CD4-positive, alpha-beta T cell treated with Interleukin-6 for 4 hours (primary cell): Measurements from ENCODE around the gene PAK2.
"Not testable (repeated sequence)": the region's sequence is repeated elsewhere in the genome, so short reads cannot be mapped to it uniquely, and the experiment has no call there.

ENCODE experiments used
- DNase-seq: peaks from one replicate; pipeline ENCODE4 v3.0.0-alpha.2; 2020; ENCODE audit warnings: mixed read lengths

PAK2 gene

DNA sequence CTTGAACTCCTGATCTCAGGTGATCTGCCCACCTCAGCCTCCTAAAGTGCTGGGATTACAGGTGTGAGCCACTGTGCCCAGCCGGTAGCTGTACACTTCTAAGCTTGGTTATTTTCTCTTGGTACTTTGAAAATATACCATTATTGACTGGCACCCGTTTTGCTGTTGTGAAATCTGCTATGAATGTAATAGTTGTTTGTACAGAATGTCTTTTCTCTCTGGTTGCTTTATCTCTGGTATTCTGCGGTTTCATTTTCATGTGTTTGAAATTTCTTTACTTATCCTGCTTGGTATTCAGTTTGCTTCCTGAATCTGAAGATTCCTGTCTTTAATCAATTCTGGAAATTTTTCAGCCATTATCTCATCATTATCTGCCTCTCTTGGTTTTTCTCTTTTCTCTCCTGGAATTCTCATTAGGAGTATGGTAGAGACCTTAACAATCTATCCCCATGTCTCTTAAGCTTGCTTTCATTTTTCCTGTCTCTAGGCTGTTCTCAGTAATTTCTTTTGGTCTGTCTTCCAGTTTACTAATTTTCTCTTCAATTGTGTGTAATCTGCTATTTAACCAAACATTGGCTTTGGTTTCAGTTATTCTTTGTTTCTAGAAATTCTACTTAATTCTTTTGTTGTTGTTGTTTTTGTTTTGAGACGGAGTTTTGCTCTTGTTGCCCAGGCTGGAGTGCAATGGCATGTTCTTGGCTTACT lies 2.8 kb upstream of the PAK2 start:
- no peak for DNase-seq

DNA sequence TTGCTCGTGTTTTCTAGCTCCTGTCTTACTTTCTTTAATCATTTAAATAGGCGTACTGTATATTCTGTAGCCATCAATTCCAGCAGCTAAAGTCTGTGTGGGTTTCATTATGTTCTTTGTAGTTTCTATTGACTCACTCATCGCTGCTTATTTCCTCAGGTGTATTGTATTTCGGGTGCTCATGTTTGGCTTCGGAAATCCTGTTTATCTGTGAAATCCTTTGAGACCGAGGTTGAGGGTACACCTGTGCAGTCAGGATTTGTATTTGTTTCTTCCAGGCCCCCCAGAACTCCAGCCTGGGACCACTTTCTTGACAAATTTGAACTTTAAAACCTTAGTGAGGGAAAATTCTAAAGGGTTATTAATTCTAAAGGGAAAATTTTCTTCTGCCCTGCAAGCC lies 2.0 kb upstream of the PAK2 start:
- no peak for DNase-seq

- peak; percentile 43 for DNase-seq
These were observed 1.0 kb downstream of the PAK2 start for GRCh38 chr3:196740481-196741248.

DNA sequence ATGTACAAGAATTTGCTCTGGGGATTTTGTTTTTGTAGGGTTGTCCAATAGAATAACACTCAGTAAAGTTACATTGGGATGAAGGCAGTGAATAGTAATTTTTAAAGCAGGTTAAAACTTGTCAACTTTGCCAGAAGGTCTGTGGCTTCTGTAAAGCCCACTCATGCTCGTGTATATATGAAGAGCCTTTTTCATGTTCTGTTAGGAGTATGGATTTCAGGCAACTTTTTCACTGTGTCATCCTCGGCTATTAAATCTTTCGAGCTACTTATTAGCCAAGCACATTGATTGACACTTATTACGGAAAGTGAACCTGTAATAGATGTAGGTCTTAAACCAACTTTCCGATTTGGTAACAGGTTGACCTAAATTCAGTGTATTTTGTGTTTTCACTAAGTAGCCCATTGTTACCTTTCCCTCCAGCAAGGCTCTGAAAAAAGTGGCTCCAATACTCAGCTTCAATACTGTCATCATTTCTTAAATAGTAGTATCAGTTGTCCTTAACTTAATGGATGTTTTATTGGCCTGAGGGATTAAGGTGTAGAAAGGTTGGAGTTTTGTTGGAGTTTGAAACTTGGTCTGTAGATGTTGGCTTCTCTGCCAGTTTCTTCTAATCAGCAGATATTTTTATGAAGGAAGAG lies 1.7 kb downstream of the PAK2 start:
- DNase-seq, result no peak

- DNase-seq, result not testable (repeated sequence)
These were observed 3.9 kb downstream of the PAK2 start for GRCh38 chr3:196743569-196743968.

GRCh38 chr3:196749125-196749524 lies 9.5 kb downstream of the PAK2 start:
- DNase-seq, result no peak

DNA sequence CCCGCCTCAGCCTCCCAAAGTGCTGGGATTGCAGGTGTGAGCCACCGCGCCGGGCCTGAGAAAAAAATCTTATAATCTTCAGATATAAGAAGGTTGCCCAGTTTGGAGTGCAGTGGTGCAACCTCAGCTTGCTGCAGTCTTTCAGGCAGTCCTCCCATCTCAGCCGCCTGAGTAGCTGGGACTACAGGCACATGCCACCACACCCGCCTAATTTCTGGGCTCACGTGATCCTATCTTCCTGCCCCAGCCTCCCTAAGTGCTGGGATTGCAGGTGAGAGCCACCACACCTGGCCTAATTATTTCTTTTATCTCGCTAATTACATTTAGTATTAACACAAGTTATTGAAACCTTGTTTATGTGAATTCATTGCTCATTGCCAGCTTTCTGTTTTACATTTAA lies 13.5 kb downstream of the PAK2 start:
- no peak for DNase-seq

GRCh38 chr3:196754091-196754981 lies 14.7 kb downstream of the PAK2 start:
- no peak for DNase-seq

DNA sequence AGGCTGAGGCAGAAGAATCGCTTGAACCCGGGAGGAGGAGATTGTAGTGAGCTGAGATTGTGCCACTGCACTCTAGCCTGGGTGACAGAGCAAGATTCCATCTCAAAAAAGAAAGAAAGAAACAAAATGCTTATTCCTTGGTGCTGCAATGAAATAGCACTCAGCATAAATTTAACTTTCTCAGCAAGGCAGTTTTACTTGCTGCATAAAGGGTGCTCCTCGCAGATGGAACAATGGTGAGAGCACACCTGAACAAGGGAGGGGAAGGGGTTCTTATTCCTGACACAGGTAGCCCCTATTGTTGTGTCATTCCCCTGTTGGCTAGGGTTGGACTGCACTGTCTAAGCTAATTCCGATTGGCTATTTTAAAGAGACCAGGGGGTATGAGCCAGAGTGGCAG lies 17.1 kb downstream of the PAK2 start:
- no peak for DNase-seq

DNA sequence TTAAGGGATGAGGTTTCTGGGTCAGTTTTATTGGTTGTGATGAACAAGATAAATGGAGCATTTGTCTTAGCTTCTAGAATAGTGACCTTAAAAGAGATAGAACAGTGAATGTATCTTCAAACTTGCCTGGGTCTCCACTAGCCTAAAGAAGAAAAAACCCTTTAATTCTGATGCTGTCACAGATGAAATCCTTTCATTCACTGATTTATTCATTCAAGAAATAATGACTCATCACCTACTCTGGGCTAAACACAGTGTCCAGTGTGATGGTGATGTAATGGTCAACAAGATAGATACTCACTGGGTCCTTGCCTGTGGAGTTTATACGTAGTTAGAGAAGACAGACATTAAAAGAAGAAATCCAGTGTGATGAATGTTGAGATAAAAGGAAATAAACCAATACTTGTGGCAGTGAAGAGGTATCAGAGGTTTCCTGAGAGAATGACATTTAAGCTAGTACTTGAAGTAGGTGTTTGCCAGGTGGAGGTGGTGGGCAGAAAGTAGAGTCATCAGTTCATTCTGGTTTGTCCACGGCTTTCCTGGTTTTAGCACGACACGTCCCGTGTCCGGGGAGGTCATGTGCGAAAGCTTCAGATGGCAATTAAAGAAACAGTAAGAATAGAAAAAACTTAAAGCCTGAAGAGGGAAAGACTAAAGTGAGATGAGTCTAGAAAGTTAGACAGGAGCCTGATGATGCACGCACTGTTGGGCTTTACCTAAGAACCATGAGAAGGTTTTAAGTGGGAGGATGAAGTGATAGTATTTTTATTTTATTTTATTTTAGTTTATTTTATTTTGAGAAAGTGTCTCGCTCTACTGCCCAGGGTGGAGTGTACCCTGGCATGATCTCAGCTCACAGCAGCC lies 18.5 kb downstream of the PAK2 start:
- DNase-seq, result no peak

- DNase-seq, result no peak
These were observed 23.5 kb downstream of the PAK2 start for GRCh38 chr3:196763179-196763578.

DNA sequence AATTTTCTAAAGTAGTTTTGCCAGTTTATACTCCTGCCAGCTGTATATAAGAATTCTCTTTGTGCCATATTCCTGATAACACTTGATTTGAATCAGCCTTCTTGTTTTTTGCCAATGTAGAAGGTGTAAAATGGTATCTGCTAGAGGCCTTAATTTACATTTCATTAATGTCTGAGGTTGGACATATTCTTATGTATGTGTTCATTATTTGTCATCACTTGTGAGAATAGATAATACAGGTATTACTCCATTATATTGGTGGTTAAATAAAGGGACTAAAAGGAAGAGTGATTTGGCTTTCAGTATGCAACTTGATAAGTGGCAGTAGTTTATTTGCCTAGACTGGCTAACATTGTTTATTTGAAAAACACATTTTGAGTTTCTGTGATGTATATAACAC lies 25.8 kb downstream of the PAK2 start:
- DNase-seq, result no peak

DNA sequence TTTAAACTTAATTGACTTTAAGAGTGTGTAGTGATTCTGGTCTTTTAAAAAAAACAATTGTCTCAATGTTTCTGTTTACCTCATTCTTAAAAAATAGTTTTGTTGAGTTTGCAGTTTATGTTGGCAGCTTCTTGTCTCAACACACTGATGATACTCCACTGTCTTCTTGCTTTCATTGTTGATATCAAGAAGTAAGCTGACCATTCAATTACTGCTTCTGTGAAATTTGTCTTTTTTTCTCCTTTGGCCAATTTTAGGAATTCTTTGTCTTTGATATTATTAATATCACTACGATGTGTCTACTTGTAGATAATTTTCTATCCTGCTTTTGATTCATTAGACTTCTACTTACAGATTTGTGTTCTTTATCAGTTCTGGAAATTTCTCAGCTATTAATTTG lies 31.4 kb downstream of the PAK2 start:
- no peak for DNase-seq

DNA sequence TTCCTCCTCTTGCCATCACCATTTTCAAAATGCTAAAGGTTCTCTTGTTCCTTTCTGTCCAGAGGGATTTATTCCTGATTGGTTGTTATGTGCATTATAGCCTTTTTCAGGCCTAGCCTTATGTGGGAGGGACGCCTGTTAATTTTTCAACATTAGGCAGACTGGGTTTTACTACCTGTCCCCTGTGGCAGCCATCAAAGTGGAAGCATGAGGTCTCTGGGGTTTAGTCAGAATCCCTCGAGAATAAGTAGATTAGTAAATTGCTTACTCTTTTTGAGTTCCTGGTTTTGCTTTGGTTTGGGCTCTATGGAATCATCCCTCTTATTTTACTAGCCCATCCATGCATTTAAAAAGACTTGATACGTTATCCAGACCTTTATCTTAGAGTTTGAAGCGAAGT lies 32.4 kb downstream of the PAK2 start:
- DNase-seq, result no peak

DNA sequence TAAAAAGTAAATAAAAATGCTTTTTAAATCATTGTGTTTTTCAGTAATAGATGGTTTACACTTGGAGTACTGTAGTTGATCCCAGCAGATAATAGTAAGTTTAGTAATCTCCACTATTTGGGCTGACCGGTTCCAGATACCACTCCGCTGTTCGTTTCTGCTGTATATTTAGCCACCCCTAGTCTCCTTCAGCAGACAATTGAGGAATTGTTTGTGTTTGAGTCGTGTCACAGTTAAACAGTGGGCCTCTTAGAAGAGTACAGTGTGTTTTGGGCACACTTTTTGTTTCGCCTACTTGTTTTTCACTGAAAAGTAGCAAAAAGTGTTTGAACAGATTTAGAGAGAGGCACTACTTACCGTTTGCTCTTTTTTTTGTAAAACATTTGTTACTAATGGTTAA lies 33.2 kb downstream of the PAK2 start:
- no peak for DNase-seq

GRCh38 chr3:196774191-196774820 lies 34.6 kb downstream of the PAK2 start:
- no peak for DNase-seq

- DNase-seq, result no peak
These were observed 35.3 kb downstream of the PAK2 start for GRCh38 chr3:196774848-196775422.

- DNase-seq, result no peak
These were observed 36.3 kb downstream of the PAK2 start for GRCh38 chr3:196775938-196776337.

- no peak for DNase-seq
These were observed 38.2 kb downstream of the PAK2 start for GRCh38 chr3:196777836-196778235.

GRCh38 chr3:196778755-196779154 lies 39.1 kb downstream of the PAK2 start:
- DNase-seq, result no peak

DNA sequence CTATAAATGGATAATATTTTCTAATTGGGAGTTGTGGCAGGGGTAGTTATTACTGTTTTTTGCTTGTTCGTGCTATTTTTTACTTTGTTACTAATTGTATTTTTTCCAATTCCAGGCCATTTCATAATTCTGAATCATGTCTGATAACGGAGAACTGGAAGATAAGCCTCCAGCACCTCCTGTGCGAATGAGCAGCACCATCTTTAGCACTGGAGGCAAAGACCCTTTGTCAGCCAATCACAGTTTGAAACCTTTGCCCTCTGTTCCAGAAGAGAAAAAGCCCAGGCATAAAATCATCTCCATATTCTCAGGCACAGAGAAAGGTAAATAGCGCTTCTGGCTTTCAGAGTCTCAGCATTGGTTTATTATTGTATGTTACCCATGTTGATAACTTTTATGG lies 42.9 kb downstream of the PAK2 start:
- DNase-seq, result no peak
